Neural progenitor cell (in vitro differentiated cells): ENCODE results near the gene QSOX2. TPM values are rescaled to one million over a fixed set of nuclear protein-coding genes. Genes with fewer than 3 reads are reported as not detected.

Source experiments
- DNase-seq: peaks from one replicate; pipeline ENCODE4 v3.0.0-alpha.2; 2016; ENCODE audit warnings: low spot score
- H2AFZ ChIP-seq: fragments of 200-600 bp; sonication (generic); replicated peaks from 2 replicates; pipeline ENCODE4 v1.6.1; 2016; ENCODE audit warnings: antibody characterized with exemption
- H3F3A ChIP-seq: fragments of 200-600 bp; sonication (generic); 2 replicates; pipeline ENCODE4 v1.6.1; 2016; ENCODE audit warnings: antibody characterized with exemption, low read depth
- H3K27ac ChIP-seq: fragments of 200-600 bp; sonication (generic); 2 replicates; pipeline ENCODE4 v1.5.1; 2016; ENCODE audit warnings: mild to moderate bottlenecking
- H3K27me3 ChIP-seq: fragments of 200-600 bp; sonication (generic); 2 replicates; pipeline ENCODE4 v1.6.1; 2016; ENCODE audit warnings: mild to moderate bottlenecking, moderate library complexity
- H3K36me3 ChIP-seq: fragments of 200-600 bp; sonication (generic); 2 replicates; pipeline ENCODE4 v1.5.1; 2016
- H3K4me1 ChIP-seq: fragments of 200-600 bp; sonication (generic); 2 replicates; pipeline ENCODE4 v1.6.1; 2016; ENCODE audit warnings: mixed run types
- H3K4me2 ChIP-seq: fragments of 200-600 bp; sonication (generic); 2 replicates; pipeline ENCODE4 v1.6.1; 2016
- H3K4me3 ChIP-seq: fragments of 200-600 bp; sonication (generic); 2 replicates; pipeline ENCODE4 v1.5.1; 2016
- H3K79me2 ChIP-seq: fragments of 200-600 bp; sonication (generic); 2 replicates; pipeline ENCODE4 v1.6.1; 2016; ENCODE audit warnings: low read depth
- H3K9ac ChIP-seq: fragments of 200-600 bp; sonication (generic); 2 replicates; pipeline ENCODE4 v1.6.1; 2016
- H3K9me3 ChIP-seq: fragments of 200-600 bp; sonication (generic); 2 replicates; pipeline ENCODE4 v1.5.1; 2016; ENCODE audit warnings: low read depth
- H4K20me1 ChIP-seq: fragments of 200-600 bp; sonication (generic); 2 replicates; pipeline ENCODE4 v1.6.1; 2016; ENCODE audit warnings: low read depth
- H3K27ac Mint-ChIP-seq: 3 replicates; pipeline ENCODE4 v1.8.0; 2021; ENCODE audit warnings: mixed read lengths
- H3K27me3 Mint-ChIP-seq: 2 replicates; pipeline ENCODE4 v1.8.0; 2022; ENCODE audit warnings: low read depth, mild to moderate bottlenecking, inconsistent platforms, moderate library complexity, mixed read lengths; ENCODE audit not compliant: insufficient read depth
- H3K36me3 Mint-ChIP-seq: 3 replicates; pipeline ENCODE4 v1.8.0; 2021; ENCODE audit warnings: mixed read lengths
- H3K4me1 Mint-ChIP-seq: 3 replicates; pipeline ENCODE4 v1.8.0; 2021; ENCODE audit warnings: mixed read lengths
- H3K4me3 Mint-ChIP-seq: 3 replicates; pipeline ENCODE4 v1.8.0; 2021; ENCODE audit warnings: mild to moderate bottlenecking, moderate library complexity, mixed read lengths
- H3K9me3 Mint-ChIP-seq: 3 replicates; pipeline ENCODE4 v1.8.0; 2020; ENCODE audit warnings: mixed read lengths
- EZH2 ChIP-seq: fragments of 200-600 bp; sonication (generic); IDR thresholded peaks from 2 replicates; pipeline ENCODE4 v1.6.1; 2017; ENCODE audit warnings: antibody characterized with exemption, mild to moderate bottlenecking, moderate library complexity
- EZH2phosphoT487 ChIP-seq: fragments of 200-600 bp; sonication (generic); IDR thresholded peaks from 2 replicates; pipeline ENCODE4 v1.6.1; 2017; ENCODE audit warnings: antibody characterized with exemption
- total RNA-seq: library from RNA; depleted of rRNA; stranded (reverse); fragments of >200 nt; gene quantifications from 2 replicates; pipeline ENCODE4 v1.2.3, GENCODE V29; 2015; ENCODE audit warnings: low replicate concordance
- TF ChIP-seq, protein P1 (sequence below): fragments of 200-600 bp; sonication (generic); IDR thresholded peaks from 2 replicates; pipeline ENCODE4 v1.5.1; 2017; ENCODE audit warnings: antibody characterized with exemption, mild to moderate bottlenecking

The QSOX2 gene
- total RNA-seq, 1 donor from 2014 or later: 17.1 TPM

DNA sequence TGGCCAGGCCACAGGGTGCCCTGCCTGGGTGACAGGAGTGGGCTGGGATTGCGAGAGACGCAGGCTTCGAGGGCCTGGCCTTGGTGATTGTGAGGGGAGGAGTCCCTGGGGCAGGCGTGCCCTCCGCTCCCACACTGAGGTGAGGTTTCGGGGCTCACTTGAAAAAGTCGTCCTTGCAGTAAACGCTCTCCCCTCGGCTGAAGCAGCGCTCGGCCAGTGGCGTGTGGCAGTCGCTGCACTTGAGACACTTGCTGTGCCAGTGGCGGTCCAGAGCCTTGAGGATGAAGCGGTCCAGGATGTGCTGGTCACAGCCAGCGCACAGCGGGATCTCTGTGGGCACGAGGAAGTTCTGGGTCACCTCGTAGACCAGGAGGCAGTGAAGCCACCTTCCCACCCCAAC lies 45.2 kb downstream of the QSOX2 start:
- Histone ChIP-seq H4K20me1 (peaks cover 96% of the 10 kb centered on the region), H3F3A (no peaks in the 10 kb centered on the region), H3K79me2 (no peaks in the 10 kb centered on the region), H2AFZ (no peak overlapping the region), H3K4me3 (no peak overlapping the region), H3K4me1 (peaks cover 6% of the 10 kb centered on the region), H3K9ac (no peak overlapping the region), H3K27me3 (peaks cover 100% of the 10 kb centered on the region), H3K9me3 (no peaks in the 10 kb centered on the region), H3K27ac (no peak overlapping the region), H3K4me2 (no peak overlapping the region), H3K36me3 (no peaks in the 10 kb centered on the region)
- Mint-ChIP-seq H3K9me3 (no peaks in the 10 kb centered on the region), H3K27ac (no peak overlapping the region), H3K4me3 (no peak overlapping the region), H3K4me1 (peaks cover 2% of the 10 kb centered on the region), H3K36me3 (no peaks in the 10 kb centered on the region), H3K27me3 (peaks cover 67% of the 10 kb centered on the region)
- no peak for DNase-seq
- TF ChIP-seq, protein P1, sequence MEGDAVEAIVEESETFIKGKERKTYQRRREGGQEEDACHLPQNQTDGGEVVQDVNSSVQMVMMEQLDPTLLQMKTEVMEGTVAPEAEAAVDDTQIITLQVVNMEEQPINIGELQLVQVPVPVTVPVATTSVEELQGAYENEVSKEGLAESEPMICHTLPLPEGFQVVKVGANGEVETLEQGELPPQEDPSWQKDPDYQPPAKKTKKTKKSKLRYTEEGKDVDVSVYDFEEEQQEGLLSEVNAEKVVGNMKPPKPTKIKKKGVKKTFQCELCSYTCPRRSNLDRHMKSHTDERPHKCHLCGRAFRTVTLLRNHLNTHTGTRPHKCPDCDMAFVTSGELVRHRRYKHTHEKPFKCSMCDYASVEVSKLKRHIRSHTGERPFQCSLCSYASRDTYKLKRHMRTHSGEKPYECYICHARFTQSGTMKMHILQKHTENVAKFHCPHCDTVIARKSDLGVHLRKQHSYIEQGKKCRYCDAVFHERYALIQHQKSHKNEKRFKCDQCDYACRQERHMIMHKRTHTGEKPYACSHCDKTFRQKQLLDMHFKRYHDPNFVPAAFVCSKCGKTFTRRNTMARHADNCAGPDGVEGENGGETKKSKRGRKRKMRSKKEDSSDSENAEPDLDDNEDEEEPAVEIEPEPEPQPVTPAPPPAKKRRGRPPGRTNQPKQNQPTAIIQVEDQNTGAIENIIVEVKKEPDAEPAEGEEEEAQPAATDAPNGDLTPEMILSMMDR: no peak
- TF ChIP-seq EZH2phosphoT487 (no peak), EZH2 (no peak)

DNA sequence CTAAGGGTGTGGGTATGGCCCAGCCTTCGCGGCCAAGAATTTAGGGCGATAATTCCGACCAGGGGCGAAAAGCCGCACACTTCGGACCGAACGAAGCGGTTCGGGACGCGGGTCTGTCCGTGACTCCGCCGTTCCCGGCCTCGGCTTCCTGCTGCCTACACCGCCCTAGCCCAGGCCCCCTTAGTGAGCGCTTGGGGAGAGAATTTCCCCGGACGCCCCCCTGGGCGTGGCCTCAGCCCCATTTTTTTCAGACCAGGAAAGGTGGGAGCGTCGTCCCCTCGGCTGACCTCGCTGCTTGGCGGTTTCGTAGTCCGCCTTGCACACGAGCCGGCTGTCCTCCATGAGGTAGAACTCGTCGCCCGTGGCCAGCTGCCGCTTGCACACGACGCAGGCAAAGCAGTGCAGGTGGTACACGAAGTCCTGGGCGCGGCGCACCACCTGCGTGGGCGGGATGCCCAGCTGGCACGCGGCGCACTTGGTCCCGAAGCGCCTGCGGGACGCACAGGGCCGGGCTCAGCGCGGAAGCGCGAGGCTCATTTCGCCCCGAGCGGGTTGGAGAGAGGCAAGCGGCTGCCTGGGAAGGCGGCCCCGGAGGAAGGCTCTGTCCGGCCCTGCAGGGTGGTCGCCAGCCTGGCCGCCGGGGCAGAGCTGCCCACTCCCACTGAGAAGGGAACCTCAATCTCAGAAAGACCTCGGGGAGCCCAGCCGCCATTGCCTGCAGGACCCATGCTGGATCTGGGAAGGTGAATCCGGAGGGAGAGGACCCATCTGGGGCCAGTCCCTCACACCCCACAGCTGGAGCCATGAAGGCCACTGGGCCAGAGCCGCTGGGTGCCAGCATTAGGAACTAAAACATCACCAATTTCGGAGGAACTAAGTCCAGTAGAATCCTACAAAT lies 46.0 kb downstream of the QSOX2 start:
- H3K4me3 Mint-ChIP-seq: no peak overlapping the region
- H3K27me3 Mint-ChIP-seq: peaks cover 68% of the 10 kb centered on the region
- no peaks in the 10 kb centered on the region for H3K36me3 ChIP-seq
- peaks cover 2% of the 10 kb centered on the region for H3K4me1 Mint-ChIP-seq
- H3K9me3 ChIP-seq: no peaks in the 10 kb centered on the region
- peaks cover 3% of the 10 kb centered on the region for H3F3A ChIP-seq
- H3K9ac ChIP-seq: no peak overlapping the region
- no peak overlapping the region for H3K4me2 ChIP-seq
- H3K9me3 Mint-ChIP-seq: no peaks in the 10 kb centered on the region
- H4K20me1 ChIP-seq: peaks cover 98% of the 10 kb centered on the region
- no peak overlapping the region for H3K27ac ChIP-seq
- no peak overlapping the region for H3K4me3 ChIP-seq
- H3K79me2 ChIP-seq: no peaks in the 10 kb centered on the region
- no peak overlapping the region for H2AFZ ChIP-seq
- TF ChIP-seq, protein P1: no peak
- TF ChIP-seq EZH2 (peak; percentile 96), EZH2phosphoT487 (peak; percentile 99)
- H3K27me3 ChIP-seq: peaks cover 100% of the 10 kb centered on the region
- no peak for DNase-seq
- no peak overlapping the region for H3K27ac Mint-ChIP-seq
- no peaks in the 10 kb centered on the region for H3K36me3 Mint-ChIP-seq
- peaks cover 6% of the 10 kb centered on the region for H3K4me1 ChIP-seq

- no peak overlapping the region for H3K27ac Mint-ChIP-seq
- DNase-seq: peak; percentile 70
- peak; percentile 92 for TF ChIP-seq EZH2phosphoT487
- TF ChIP-seq EZH2: peak; percentile 96
- TF ChIP-seq, protein P1: peak; percentile 12
- Histone ChIP-seq H3K4me3 (peak overlapping the region; percentile 31), H3K9ac (no peak overlapping the region), H3K36me3 (no peaks in the 10 kb centered on the region), H3K9me3 (no peaks in the 10 kb centered on the region), H3K27ac (no peak overlapping the region), H3K79me2 (no peaks in the 10 kb centered on the region), H3F3A (peaks cover 11% of the 10 kb centered on the region), H3K27me3 (peaks cover 100% of the 10 kb centered on the region), H2AFZ (no peak overlapping the region), H3K4me2 (peak overlapping the region; percentile 54), H3K4me1 (peaks cover 6% of the 10 kb centered on the region), H4K20me1 (peaks cover 98% of the 10 kb centered on the region)
- no peak overlapping the region for H3K4me3 Mint-ChIP-seq
- H3K4me1 Mint-ChIP-seq: peaks cover 2% of the 10 kb centered on the region
- peaks cover 62% of the 10 kb centered on the region for H3K27me3 Mint-ChIP-seq
- no peaks in the 10 kb centered on the region for H3K9me3 Mint-ChIP-seq
- H3K36me3 Mint-ChIP-seq: no peaks in the 10 kb centered on the region
Measured at GRCh38 chr9:136198605-136199083, 47.0 kb downstream of the QSOX2 start.
